ENCODE data around the gene TPST2. TPM values are rescaled to one million over a fixed set of nuclear protein-coding genes. Genes with fewer than 3 reads are reported as not detected.

TPST2 gene
- total and polyA plus RNA-seq, 7 experiments from 2014 or later, result 14.4 to 44.8 (median 20.6) TPM

DNA sequence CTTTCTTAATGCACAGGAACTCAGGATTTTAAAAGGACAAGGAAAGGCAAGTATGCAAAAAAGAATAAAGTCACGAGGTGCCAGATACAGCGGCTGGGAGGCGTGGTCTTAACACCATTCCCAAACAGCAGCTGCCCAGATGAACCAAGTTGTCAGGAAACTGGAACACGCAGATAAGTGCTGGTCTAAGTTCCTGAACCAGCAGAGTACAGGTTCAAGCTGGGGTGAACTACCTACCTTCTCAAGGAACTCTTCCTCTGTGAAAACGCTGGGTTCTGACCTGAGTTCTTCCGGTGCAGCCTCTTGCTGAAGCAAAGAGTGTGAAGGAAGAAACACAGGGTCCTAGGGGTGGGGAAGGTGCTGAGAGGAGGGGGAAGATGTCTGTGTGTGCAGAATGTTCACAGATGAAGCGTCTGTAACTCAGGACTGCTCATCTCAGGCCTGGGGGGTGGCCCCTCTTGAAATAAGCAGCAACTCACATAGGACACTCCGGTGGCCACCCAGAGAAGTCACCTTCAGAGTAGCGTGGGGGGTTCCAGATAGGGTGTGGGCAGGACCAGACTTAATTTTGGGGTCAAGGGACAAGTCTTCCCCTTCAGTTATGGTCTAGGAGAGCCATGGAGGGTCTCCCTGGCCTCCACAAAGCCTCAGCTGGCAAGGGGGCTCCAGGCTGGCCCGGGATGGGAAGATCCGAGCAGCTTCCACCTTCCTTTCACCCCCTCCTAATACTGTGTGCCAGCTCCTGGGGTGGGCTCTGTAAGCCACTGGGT is 3.2 kb downstream of the TPST2 start:
- Mint-ChIP-seq H3K4me1 (peaks cover 30 to 71% (median 61%) of the 10 kb centered on the region in 7 donors), H3K27ac (peak overlapping the region; percentile 25 to 88 (median 80)), H3K4me3 (peak overlapping the region; percentile 36 to 77 (median 59)), H3K36me3 (peaks cover 0 to 16% (median 0%) of the 10 kb centered on the region in 5 donors), H3K27me3 (no peaks in the 10 kb centered on the region), H3K9me3 (no peaks in the 10 kb centered on the region)
- POLR2A ChIA-PET, result interaction anchor here (1.1 kb wide), 1 partner anchor 42 kb away, joined by 3 read pairs; no protein-coding TSS in a partner anchor
- H3K27me3 ChIP-seq (ENCODE audit: control insufficient read depth in 2 of 2, insufficient read depth in 2 of 2, low read length in 2 of 2), result no peaks in the 10 kb centered on the region
- H3K4me1 ChIP-seq (ENCODE audit: control insufficient read depth in 2 of 2, insufficient read depth in 2 of 2, low read length in 2 of 2), result peaks cover 25 to 38% of the 10 kb centered on the region in 2 donors
- peak; percentile 5 for ATAC-seq
- CTCF ChIA-PET, result interaction anchor here (0.6 to 1.1 kb wide), 3 partner anchors 14 to 64 kb away, joined by 3 read pairs; no protein-coding TSS in a partner anchor
- H3K36me3 ChIP-seq (ENCODE audit: control insufficient read depth in 2 of 3, insufficient read depth in 3 of 3, low read length in 3 of 3), result no peaks in the 10 kb centered on the region
- DNase-seq, result peak in 6 of 9 donors; percentile 13 to 37 (median 20)
- peak overlapping the region; percentile 40 for H3K27ac ChIP-seq (ENCODE audit: low read depth, low read length)
- intact Hi-C loops (cut with micrococcal nuclease), result no loop called here
- peak overlapping the region; percentile 29 for H3K4me3 ChIP-seq (ENCODE audit: low read length)
- H3K9me3 ChIP-seq (ENCODE audit: control insufficient read depth in 2 of 3, low read length in 3 of 3), result no peaks in the 10 kb centered on the region

DNA sequence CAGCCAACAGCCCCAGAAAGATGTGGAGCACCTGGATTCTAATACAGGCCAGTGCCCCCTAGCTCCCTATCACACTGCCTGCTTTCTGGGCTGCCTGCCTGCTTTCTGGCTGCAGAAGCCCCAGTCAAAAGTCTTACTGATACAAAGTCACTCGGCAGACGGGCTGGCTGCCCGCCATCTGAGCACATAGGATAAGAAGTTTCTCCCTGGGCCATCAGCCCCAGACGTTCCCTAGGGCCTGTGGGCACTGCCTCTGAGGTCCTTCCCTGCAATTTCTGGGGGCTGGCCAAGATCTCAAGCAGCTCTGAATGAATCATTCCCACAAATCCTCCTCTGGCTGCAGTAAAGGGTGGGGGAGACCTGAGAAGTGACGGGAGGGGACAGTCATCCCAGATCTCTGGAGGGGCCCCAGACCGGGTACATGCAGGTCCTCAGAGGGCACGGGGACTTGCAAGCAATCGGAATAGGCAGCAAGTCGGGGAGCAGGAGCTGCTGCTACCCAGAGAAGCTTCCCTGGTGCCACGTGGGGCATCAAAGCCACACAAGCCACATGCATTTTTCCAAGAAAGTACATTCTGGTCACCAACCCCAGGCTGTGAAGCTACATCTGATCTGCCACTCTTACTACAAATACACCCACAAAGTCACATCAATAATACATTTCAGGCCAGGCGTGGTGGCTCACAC is 4.7 kb downstream of the TPST2 start:
- no peak overlapping the region for H3K4me3 ChIP-seq (ENCODE audit: low read length)
- H3K4me3 Mint-ChIP-seq, result peak overlapping the region in 4 of 10 donors; percentile 7 to 37 (median 32)
- no peaks in the 10 kb centered on the region for H3K27me3 ChIP-seq (ENCODE audit: control insufficient read depth in 2 of 2, insufficient read depth in 2 of 2, low read length in 2 of 2)
- no peaks in the 10 kb centered on the region for H3K27me3 Mint-ChIP-seq
- H3K27ac ChIP-seq (ENCODE audit: low read depth, low read length), result no peak overlapping the region
- CTCF ChIA-PET, result no interaction called here
- POLR2A ChIA-PET, result no interaction called here
- H3K36me3 ChIP-seq (ENCODE audit: control insufficient read depth in 2 of 3, insufficient read depth in 3 of 3, low read length in 3 of 3), result no peaks in the 10 kb centered on the region
- no peaks in the 10 kb centered on the region for H3K9me3 ChIP-seq (ENCODE audit: control insufficient read depth in 2 of 3, low read length in 3 of 3)
- H3K36me3 Mint-ChIP-seq, result peaks cover 0 to 21% (median 0%) of the 10 kb centered on the region in 5 donors
- H3K4me1 Mint-ChIP-seq, result peaks cover 42 to 76% (median 68%) of the 10 kb centered on the region in 7 donors
- H3K4me1 ChIP-seq (ENCODE audit: control insufficient read depth in 2 of 2, insufficient read depth in 2 of 2, low read length in 2 of 2), result peaks cover 30 to 46% of the 10 kb centered on the region in 2 donors
- ATAC-seq (no peak), DNase-seq (no peak)
- peak overlapping the region in 5 of 9 donors; percentile 15 to 60 (median 42) for H3K27ac Mint-ChIP-seq
- intact Hi-C loops (cut with micrococcal nuclease), result no loop called here
- no peaks in the 10 kb centered on the region for H3K9me3 Mint-ChIP-seq

DNA sequence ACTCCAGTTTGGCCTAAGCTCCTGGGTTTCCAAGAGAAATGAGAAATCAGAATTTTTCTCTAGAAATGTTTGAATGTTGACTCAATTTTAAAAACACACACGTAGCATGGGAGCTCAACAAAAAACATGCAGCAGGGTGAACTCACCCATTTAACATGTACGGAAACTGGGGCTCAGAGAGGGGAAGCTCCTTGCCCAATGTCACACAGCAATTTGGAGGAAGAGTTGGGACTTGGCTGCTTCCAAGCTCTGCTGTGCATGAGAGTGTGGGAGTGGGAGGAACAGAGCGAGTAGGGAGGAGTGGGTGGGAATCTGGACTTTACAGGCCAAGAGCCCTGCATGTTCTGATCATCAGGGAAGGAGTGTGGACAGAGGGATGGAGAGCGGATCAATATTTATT is 5.9 kb downstream of the TPST2 start:
- DNase-seq (no peak), ATAC-seq (no peak)
- H3K9me3 ChIP-seq (ENCODE audit: control insufficient read depth in 2 of 3, low read length in 3 of 3), result no peaks in the 10 kb centered on the region
- H3K4me3 Mint-ChIP-seq, result peak overlapping the region in 1 of 10 donors; percentile 40
- CTCF ChIA-PET, result interaction anchor here (0.6 kb wide), 1 partner anchor 71 kb away, joined by 3 read pairs; no protein-coding TSS in a partner anchor
- H3K27me3 Mint-ChIP-seq, result no peaks in the 10 kb centered on the region
- POLR2A ChIA-PET, result interaction anchor here (1.2 kb wide), 1 partner anchor 21 kb away, joined by 3 read pairs; no protein-coding TSS in a partner anchor
- peaks cover 38 to 56% of the 10 kb centered on the region in 2 donors for H3K4me1 ChIP-seq (ENCODE audit: control insufficient read depth in 2 of 2, insufficient read depth in 2 of 2, low read length in 2 of 2)
- peak overlapping the region in 4 of 9 donors; percentile 0 to 66 (median 39) for H3K27ac Mint-ChIP-seq
- no peak overlapping the region for H3K4me3 ChIP-seq (ENCODE audit: low read length)
- H3K27me3 ChIP-seq (ENCODE audit: control insufficient read depth in 2 of 2, insufficient read depth in 2 of 2, low read length in 2 of 2), result no peaks in the 10 kb centered on the region
- H3K4me1 Mint-ChIP-seq, result peaks cover 50 to 84% (median 74%) of the 10 kb centered on the region in 7 donors
- intact Hi-C loops (cut with micrococcal nuclease), result no loop called here
- H3K27ac ChIP-seq (ENCODE audit: low read depth, low read length), result no peak overlapping the region
- H3K36me3 Mint-ChIP-seq, result peaks cover 0 to 26% (median 0%) of the 10 kb centered on the region in 5 donors
- H3K36me3 ChIP-seq (ENCODE audit: control insufficient read depth in 2 of 3, insufficient read depth in 3 of 3, low read length in 3 of 3), result no peaks in the 10 kb centered on the region
- no peaks in the 10 kb centered on the region for H3K9me3 Mint-ChIP-seq

DNA sequence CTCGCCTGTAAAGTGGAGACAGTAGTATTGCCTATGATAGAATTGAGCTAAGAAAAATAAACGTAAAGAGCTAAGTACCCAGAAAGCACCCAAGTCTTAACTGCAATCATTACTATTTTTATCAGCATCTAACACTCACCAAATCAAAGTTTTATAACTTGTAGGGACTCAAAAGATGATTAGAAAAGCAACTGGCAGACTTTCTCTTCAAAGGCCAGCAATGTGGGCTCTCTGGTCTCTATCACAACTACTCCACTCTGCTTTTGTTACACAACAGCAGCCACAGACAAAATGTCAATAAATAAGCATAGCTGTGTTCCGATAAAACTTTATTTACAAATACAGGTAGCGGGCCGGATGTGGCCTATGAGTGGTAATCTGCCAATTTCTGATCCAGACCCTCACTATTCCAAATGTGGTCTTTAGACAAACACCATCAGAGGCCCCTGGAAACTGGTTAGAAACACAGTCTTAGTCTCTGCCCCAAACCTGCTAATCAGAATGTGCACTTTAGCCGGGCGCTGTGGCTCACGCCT is 8.2 kb downstream of the TPST2 start:
- Histone ChIP-seq H3K9me3 (ENCODE audit: control insufficient read depth in 2 of 3, low read length in 3 of 3) (no peaks in the 10 kb centered on the region), H3K27me3 (ENCODE audit: control insufficient read depth in 2 of 2, insufficient read depth in 2 of 2, low read length in 2 of 2) (no peaks in the 10 kb centered on the region), H3K4me3 (ENCODE audit: low read length) (no peak overlapping the region), H3K36me3 (ENCODE audit: control insufficient read depth in 2 of 3, insufficient read depth in 3 of 3, low read length in 3 of 3) (no peaks in the 10 kb centered on the region), H3K4me1 (ENCODE audit: control insufficient read depth in 2 of 2, insufficient read depth in 2 of 2, low read length in 2 of 2) (peaks cover 33 to 60% of the 10 kb centered on the region in 2 donors), H3K27ac (ENCODE audit: low read depth, low read length) (no peak overlapping the region)
- no peaks in the 10 kb centered on the region for H3K27me3 Mint-ChIP-seq
- no peaks in the 10 kb centered on the region for H3K9me3 Mint-ChIP-seq
- H3K4me1 Mint-ChIP-seq, result peaks cover 50 to 76% (median 68%) of the 10 kb centered on the region in 7 donors
- ATAC-seq (no peak), DNase-seq (no peak)
- intact Hi-C loops (cut with micrococcal nuclease), result no loop called here
- ChIA-PET CTCF (no interaction called here), POLR2A (interaction anchor here (0.7 kb wide), 1 partner anchor 70 kb away, joined by 3 read pairs; no protein-coding TSS in a partner anchor)
- H3K36me3 Mint-ChIP-seq, result peaks cover 0 to 17% (median 0%) of the 10 kb centered on the region in 5 donors
- H3K4me3 Mint-ChIP-seq, result peak overlapping the region in 3 of 10 donors; percentile 30 to 72 (median 57)
- H3K27ac Mint-ChIP-seq, result peak overlapping the region in 7 of 9 donors; percentile 27 to 91 (median 87)

DNA sequence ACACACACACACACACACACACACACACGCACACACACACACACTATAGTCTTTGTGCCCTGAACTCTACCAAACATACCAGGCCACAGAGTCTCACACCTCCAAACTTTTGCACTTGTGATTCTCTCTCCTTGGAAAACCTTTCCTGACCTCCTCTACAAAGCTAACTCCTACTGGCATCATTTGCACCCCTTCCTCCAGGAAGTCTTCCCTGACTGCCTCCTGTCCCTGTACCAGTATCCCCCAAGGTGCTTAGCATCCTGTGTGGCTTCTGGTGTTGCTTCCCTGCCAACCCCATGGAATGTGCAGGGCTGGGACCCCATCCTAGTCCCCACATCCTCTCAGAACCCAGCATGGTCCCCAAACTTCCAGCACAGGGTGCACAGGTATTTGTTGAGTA is 8.9 kb downstream of the TPST2 start:
- Histone ChIP-seq H3K27me3 (ENCODE audit: control insufficient read depth in 2 of 2, insufficient read depth in 2 of 2, low read length in 2 of 2) (no peaks in the 10 kb centered on the region), H3K36me3 (ENCODE audit: control insufficient read depth in 2 of 3, insufficient read depth in 3 of 3, low read length in 3 of 3) (no peaks in the 10 kb centered on the region), H3K4me1 (ENCODE audit: control insufficient read depth in 2 of 2, insufficient read depth in 2 of 2, low read length in 2 of 2) (peaks cover 26 to 53% of the 10 kb centered on the region in 2 donors), H3K4me3 (ENCODE audit: low read length) (no peak overlapping the region), H3K27ac (ENCODE audit: low read depth, low read length) (no peak overlapping the region), H3K9me3 (ENCODE audit: control insufficient read depth in 2 of 3, low read length in 3 of 3) (no peaks in the 10 kb centered on the region)
- H3K4me3 Mint-ChIP-seq, result peak overlapping the region in 8 of 10 donors; percentile 25 to 72 (median 57)
- H3K27ac Mint-ChIP-seq, result peak overlapping the region; percentile 44 to 96 (median 89)
- DNase-seq (no peak), ATAC-seq (no peak)
- ChIA-PET CTCF (no interaction called here), POLR2A (interaction anchor here (0.7 to 0.8 kb wide), 2 partner anchors 71 to 110 kb away, joined by 3 read pairs; no protein-coding TSS in a partner anchor)
- no peaks in the 10 kb centered on the region for H3K27me3 Mint-ChIP-seq
- intact Hi-C loops (cut with micrococcal nuclease), result no loop called here
- H3K36me3 Mint-ChIP-seq, result peaks cover 0 to 20% (median 0%) of the 10 kb centered on the region in 5 donors
- H3K4me1 Mint-ChIP-seq, result peaks cover 50 to 70% (median 67%) of the 10 kb centered on the region in 7 donors
- no peaks in the 10 kb centered on the region for H3K9me3 Mint-ChIP-seq

DNA sequence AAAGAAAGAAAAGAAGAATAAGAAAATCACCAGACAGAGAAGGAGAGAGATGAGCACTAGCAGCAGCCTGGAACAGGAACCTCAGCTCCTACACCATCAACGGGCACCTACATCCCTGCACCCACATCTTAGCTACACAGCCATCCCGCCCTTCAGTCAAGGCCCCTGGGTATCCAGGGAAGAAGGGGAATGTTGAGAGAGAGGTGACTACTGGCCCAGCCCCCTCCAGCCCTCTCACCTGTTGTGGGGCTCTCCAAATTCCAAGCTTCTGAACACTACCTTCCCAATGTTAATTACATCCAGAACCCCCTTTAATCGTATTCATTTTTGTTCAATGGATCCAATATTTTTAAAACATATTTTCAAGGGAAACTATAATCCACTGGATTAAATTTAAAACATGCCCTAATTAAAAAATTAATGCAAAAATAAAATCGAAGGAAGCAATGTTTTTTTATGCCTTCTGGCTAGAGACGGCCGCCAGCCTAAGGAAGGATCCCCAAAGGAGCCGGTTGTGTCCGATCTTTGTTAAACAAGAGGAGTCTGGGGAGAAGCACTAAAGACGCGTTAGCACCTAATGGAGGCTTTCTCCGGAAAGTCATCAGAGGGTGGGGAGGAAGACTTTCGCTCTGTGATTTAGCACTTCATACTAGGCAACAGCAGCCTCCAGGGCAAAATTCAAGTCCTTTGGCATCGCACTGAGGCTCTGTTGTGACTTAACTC is 9.5 kb downstream of the TPST2 start:
- Mint-ChIP-seq H3K27me3 (no peaks in the 10 kb centered on the region), H3K27ac (peak overlapping the region; percentile 87 to 96 (median 92)), H3K4me3 (peak overlapping the region; percentile 40 to 88 (median 78)), H3K36me3 (peaks cover 0 to 18% (median 0%) of the 10 kb centered on the region in 5 donors), H3K9me3 (no peaks in the 10 kb centered on the region), H3K4me1 (peaks cover 47 to 68% (median 63%) of the 10 kb centered on the region in 7 donors)
- intact Hi-C loops (cut with micrococcal nuclease), result no loop called here
- H3K9me3 ChIP-seq (ENCODE audit: control insufficient read depth in 2 of 3, low read length in 3 of 3), result no peaks in the 10 kb centered on the region
- ATAC-seq, result no peak
- H3K36me3 ChIP-seq (ENCODE audit: control insufficient read depth in 2 of 3, insufficient read depth in 3 of 3, low read length in 3 of 3), result no peaks in the 10 kb centered on the region
- H3K4me3 ChIP-seq (ENCODE audit: low read length), result peak overlapping the region; percentile 53
- ChIA-PET POLR2A (interaction anchor here (0.8 kb wide), 1 partner anchor 110 kb away, joined by 3 read pairs; no protein-coding TSS in a partner anchor), CTCF (no interaction called here)
- peaks cover 26 to 51% of the 10 kb centered on the region in 2 donors for H3K4me1 ChIP-seq (ENCODE audit: control insufficient read depth in 2 of 2, insufficient read depth in 2 of 2, low read length in 2 of 2)
- H3K27me3 ChIP-seq (ENCODE audit: control insufficient read depth in 2 of 2, insufficient read depth in 2 of 2, low read length in 2 of 2), result no peaks in the 10 kb centered on the region
- no peak for DNase-seq
- peak overlapping the region; percentile 69 for H3K27ac ChIP-seq (ENCODE audit: low read depth, low read length)

All from naive thymus-derived CD4-positive, alpha-beta T cell (primary cell).